Osteocyte (in vitro differentiated cells): ENCODE results near the gene ZNF662. TPM values are rescaled to one million over a fixed set of nuclear protein-coding genes. Genes with fewer than 3 reads are reported as not detected.

Experiments used
- DNase-seq: peaks from one replicate; pipeline ENCODE4 v3.0.0; 2021; ENCODE audit warnings: mixed read lengths; ENCODE audit not compliant: unreplicated experiment; ENCODE audit errors: extremely low spot score
- H3K27ac Mint-ChIP-seq: one replicate; pipeline ENCODE4 v1.8.0; 2021; ENCODE audit warnings: mild to moderate bottlenecking, mixed read lengths; ENCODE audit not compliant: unreplicated experiment
- H3K27me3 Mint-ChIP-seq: one replicate; pipeline ENCODE4 v1.8.0; 2021; ENCODE audit warnings: mixed read lengths; ENCODE audit not compliant: unreplicated experiment
- H3K36me3 Mint-ChIP-seq: one replicate; pipeline ENCODE4 v1.8.0; 2021; ENCODE audit warnings: mixed read lengths; ENCODE audit not compliant: unreplicated experiment
- H3K4me1 Mint-ChIP-seq: one replicate; pipeline ENCODE4 v1.8.0; 2021; ENCODE audit warnings: mixed read lengths; ENCODE audit not compliant: unreplicated experiment
- H3K4me3 Mint-ChIP-seq: one replicate; pipeline ENCODE4 v1.8.0; 2021; ENCODE audit warnings: mild to moderate bottlenecking, moderate library complexity, mixed read lengths; ENCODE audit not compliant: unreplicated experiment
- H3K9me3 Mint-ChIP-seq: one replicate; pipeline ENCODE4 v1.8.0; 2021; ENCODE audit warnings: mixed read lengths; ENCODE audit not compliant: unreplicated experiment
- CTCF ChIP-seq: fragments of 200-600 bp; sonication (generic); IDR thresholded peaks from 2 replicates; pipeline ENCODE4 v1.5.0; 2021; ENCODE audit warnings: antibody characterized with exemption, mild to moderate bottlenecking, moderate library complexity
- total RNA-seq: library from RNA; stranded (reverse); gene quantifications from 2 replicates; pipeline ENCODE4 v1.2.1, GENCODE V29; 2021

Gene ZNF662
- total RNA-seq, 1 donor from 2014 or later, result not detected

GRCh38 chr3:42898896-42899675, 6.9 kb upstream of the ZNF662 start:
- Mint-ChIP-seq H3K27ac (no peak overlapping the region), H3K36me3 (no peaks in the 10 kb centered on the region), H3K4me1 (no peaks in the 10 kb centered on the region), H3K9me3 (no peaks in the 10 kb centered on the region), H3K4me3 (no peak overlapping the region), H3K27me3 (peaks cover 6% of the 10 kb centered on the region)
- DNase-seq, result no peak
- no peak for TF ChIP-seq CTCF

- H3K27ac Mint-ChIP-seq, result no peak overlapping the region
- no peak for DNase-seq
- no peaks in the 10 kb centered on the region for H3K4me1 Mint-ChIP-seq
- H3K27me3 Mint-ChIP-seq, result no peaks in the 10 kb centered on the region
- H3K36me3 Mint-ChIP-seq, result no peaks in the 10 kb centered on the region
- TF ChIP-seq CTCF, result no peak
- no peak overlapping the region for H3K4me3 Mint-ChIP-seq
- no peaks in the 10 kb centered on the region for H3K9me3 Mint-ChIP-seq
Measured at GRCh38 chr3:42900226-42901072, 5.5 kb upstream of the ZNF662 start.

- Mint-ChIP-seq H3K36me3 (no peaks in the 10 kb centered on the region), H3K9me3 (no peaks in the 10 kb centered on the region), H3K27me3 (no peaks in the 10 kb centered on the region), H3K4me1 (no peaks in the 10 kb centered on the region), H3K27ac (no peak overlapping the region), H3K4me3 (no peak overlapping the region)
- no peak for DNase-seq
- TF ChIP-seq CTCF, result no peak
Measured at GRCh38 chr3:42901073-42901415, 4.9 kb upstream of the ZNF662 start.

- H3K36me3 Mint-ChIP-seq, result no peaks in the 10 kb centered on the region
Measured at GRCh38 chr3:42902257-42902656, 3.7 kb upstream of the ZNF662 start.

More at GRCh38 chr3:42902257-42902656, 3.7 kb upstream of the ZNF662 start:
- no peaks in the 10 kb centered on the region for H3K27me3 Mint-ChIP-seq
- no peaks in the 10 kb centered on the region for H3K4me1 Mint-ChIP-seq
- no peak for DNase-seq
- peaks cover 6% of the 10 kb centered on the region for H3K9me3 Mint-ChIP-seq
- H3K27ac Mint-ChIP-seq, result no peak overlapping the region
- no peak overlapping the region for H3K4me3 Mint-ChIP-seq
- TF ChIP-seq CTCF, result no peak
